Measurements from ENCODE around the gene PPP1R9A.
"Not testable (repeated sequence)": the region's sequence is repeated elsewhere in the genome, so short reads cannot be mapped to it uniquely, and the experiment has no call there.

The PPP1R9A gene

DNA sequence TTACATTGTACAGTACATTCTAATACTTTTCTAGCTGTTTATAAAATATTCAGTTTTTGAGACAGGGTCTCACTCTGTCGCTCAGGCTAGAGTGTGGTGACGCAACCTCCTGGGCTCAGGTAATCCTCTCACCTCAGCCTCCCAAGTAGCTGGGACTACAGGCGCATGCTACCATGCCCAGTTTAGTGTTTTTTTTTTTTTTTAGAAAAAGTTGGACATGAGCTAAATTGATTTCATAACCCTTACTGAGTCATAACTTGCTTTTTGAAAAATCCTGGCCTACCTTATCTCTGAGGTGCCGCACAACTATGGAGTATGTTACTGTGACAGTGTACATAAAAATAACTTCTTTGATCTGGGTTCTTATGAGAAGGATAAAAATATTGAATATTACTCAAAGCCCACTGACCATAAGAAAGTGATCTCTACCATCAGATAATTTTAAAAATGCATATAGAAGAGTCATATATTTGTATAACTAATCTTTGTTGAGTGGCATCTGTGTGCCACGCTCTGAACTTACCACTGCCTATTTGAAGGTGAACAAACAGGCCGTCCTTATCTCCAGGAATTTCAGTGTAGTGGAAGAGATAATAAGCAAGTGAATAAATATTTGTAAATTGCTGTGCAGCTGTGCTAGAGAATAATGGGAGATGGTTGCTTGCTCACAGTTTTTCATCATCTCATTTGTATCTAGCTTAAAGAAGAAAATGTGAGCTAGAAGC is 73.2 kb downstream of the PPP1R9A start:
- no peak for DNase-seq

GRCh38 chr7:94995921-94996320 is 88.5 kb downstream of the PPP1R9A start:
- DNase-seq = no peak

- DNase-seq = no peak
These were observed 89.0 kb downstream of the PPP1R9A start for GRCh38 chr7:94996369-94996768.

GRCh38 chr7:94997547-94997946 is 90.2 kb downstream of the PPP1R9A start:
- no peak for DNase-seq

DNA sequence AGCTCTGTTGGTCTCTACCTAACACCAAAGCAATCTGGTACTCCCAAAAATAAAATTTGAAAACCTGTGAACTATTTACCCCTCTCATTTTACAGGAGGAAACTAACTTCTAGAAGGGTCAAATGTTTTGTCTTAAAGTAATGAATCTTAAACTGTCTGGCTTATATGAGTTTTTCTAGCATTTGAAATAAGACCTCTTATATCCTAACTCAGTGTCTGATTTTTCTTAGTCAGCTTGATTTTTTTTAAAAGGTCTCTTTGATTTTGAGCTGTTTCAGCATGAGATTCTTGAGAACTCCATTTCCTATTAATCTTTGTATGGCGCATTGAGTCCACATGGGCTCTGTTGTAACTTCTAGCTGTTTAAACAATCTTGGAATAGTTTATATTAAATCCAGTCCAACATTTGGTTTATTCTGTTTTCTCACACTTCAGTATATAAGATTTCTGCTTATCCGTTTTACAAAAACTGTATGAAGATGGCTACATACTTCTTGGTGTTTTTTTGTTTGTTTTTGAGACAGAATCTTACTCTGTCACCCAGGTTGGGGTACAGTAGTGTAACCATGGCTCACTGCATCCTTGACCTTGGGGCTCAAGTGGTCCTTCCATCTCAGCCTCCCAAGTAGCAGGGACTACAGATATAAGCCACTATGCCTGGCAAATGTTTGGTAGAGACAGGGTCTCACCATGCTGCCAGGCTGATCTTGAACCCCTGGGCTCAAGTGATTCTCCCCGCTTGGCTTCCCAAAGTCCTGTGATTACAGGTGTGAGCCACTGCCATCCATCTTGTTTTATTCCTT is 91.1 kb downstream of the PPP1R9A start:
- DNase-seq = no peak

DNA sequence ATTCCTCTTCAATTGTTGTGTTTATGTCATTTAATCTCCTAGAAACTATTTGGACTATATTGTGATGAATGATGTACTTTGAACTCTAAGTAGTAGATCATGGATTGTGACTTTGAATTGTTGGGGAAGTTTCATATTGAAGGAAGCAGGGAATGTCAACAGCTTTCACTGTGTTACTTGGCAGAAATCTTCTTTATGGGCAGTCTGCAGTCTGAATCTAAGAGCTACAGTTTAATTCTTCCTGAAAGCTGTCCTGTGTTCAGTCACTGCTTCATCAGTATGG is 91.6 kb downstream of the PPP1R9A start:
- DNase-seq = no peak

DNA sequence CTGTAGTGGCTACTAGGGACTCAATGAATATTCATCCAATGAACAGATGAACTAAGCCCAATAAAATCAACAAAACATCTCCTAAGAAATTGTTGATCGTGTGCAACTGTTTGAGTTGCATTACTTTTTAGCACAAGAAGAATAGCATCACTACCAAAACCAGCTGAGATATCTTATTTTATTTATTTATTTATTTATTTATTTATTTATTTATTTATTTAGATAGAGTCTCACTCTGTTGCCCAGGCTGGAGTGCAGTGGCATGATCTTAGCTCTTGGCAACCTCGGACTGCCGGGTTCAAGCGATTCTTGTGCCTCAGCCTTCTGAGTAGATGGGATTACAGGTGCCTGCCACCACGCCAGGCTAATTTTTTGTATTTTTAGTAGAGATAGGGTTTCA is 92.2 kb downstream of the PPP1R9A start:
- not testable (repeated sequence) for DNase-seq

DNA sequence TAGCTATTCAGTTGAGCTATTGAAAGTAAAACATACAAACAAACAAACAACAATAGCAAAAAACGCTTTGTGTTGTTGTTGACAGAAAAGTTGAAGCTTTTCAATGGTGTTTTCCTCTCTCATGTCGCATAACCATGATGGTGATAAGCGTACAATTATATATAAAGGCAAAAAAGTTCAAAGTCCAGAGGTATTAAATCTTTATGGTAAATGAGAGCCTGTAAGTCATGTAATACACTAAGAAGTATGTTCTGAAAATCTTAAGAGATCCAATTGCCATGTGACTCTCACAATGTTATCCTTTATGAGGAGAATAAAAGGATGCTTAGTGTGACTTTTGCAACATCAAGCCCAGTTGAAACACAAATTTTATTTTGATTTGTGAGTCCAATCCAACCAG is 93.9 kb downstream of the PPP1R9A start:
- no peak for DNase-seq

DNA sequence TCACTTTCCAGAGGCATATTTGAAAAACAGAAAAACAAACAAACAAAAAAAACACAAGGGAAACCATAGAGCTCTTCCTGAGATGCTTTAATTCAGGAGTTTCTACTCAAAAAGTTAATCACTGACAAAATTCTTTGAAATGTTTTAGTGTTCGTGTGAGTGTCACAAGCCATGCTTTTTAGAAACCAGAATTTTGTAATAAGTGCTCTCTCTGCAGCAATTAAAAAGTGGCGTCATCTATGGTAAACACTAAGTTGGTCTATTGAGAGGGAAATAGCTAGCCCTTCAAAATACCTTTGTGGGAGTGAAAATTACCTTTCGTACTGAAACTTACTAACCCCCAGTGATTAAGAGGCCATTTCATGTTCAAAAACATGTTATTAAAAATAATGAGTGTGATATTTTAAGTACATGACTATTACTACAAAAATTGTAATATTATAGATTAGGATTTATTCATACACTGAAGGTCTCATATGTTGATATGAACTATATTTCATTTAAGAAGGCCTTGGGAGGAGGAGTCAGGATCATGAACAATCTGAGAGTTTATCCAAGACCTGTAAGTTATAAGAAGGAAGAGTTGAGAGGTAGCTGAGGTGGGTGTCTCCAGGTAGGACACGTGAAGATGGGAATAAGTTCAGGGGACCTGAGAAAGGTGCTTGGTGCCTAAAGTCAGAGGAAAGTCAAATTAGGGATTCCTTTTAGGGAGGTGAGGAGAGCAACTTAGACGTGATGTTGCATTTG is 94.6 kb downstream of the PPP1R9A start:
- no peak for DNase-seq

DNA sequence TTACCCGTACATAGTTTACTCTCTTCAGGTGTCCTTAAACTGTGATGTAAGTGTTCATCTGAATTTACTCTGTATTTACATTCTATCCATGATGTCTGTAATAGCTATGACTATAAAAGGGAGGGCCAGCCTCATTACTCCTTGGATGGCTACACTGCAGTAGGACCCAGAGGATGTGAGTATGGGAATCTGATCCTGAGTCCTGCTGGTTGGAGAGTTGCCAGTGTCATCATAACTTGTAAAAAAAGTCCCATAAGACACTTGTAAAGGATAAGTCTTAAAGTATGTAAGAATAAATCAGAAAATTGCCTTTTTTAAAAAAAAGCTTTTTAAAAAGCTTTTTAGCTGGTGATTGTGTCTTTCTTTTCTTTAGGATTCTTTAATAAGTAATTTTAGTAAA is 95.4 kb downstream of the PPP1R9A start:
- DNase-seq = no peak

DNA sequence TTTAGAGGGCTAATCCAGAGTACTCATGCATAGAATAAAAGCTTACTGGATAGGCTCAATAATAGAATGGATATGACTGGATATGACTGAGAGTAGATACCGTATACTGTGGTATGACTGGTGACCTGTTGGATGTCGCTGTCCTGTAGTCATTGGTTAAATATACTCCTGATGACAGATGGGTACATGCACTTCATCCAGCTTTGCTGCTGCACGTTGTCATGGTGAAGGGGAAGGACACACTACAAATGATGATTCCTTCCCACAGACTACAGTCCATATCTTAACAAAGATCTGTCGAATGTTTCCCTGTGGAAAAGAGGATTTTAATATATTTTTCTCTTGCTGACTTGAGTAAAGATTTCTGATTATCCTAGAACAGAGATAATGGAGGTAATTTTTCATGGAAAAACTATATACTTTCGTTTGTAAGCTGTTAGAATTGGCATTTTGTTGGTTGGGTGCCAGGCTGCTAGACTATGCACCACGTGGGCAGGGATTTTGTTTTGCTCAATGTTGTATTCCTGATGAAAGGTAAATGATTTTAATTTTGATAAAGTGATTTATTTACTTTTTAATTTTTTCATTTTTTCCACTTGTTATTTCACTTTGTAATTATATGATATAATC is 97.3 kb downstream of the PPP1R9A start:
- no peak for DNase-seq

- DNase-seq = no peak
These were observed 98.6 kb downstream of the PPP1R9A start for GRCh38 chr7:95006010-95006409.

GRCh38 chr7:95008773-95009172 is 101.4 kb downstream of the PPP1R9A start:
- DNase-seq = not testable (repeated sequence)

- no peak for DNase-seq
These were observed 103.9 kb downstream of the PPP1R9A start for GRCh38 chr7:95011146-95011928.

- DNase-seq = no peak
These were observed 104.6 kb downstream of the PPP1R9A start for GRCh38 chr7:95011995-95012394.

GRCh38 chr7:95018021-95018420 is 110.6 kb downstream of the PPP1R9A start:
- DNase-seq = no peak

DNA sequence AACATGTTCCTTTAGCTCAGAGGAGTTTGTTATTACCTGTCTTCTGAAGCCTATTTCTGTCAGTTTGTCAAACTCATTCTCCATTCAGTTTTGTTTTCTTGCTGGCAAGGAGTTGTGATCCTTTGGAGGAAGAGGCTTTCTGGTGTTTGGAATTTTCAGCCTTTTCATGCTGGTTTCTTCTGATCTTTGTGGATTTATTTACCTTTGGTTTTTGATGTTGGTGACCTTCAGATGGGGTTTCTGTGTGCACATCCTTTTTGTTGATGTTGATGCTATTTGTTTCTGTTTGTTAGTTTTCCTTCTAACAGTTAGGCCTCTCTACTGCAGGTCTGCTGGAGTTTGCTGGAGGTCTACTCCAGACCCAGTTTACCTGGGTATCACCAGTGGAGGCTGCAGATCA is 118.6 kb downstream of the PPP1R9A start:
- DNase-seq = no peak

- DNase-seq = no peak
These were observed 119.2 kb downstream of the PPP1R9A start for GRCh38 chr7:95026421-95027072.

DNA sequence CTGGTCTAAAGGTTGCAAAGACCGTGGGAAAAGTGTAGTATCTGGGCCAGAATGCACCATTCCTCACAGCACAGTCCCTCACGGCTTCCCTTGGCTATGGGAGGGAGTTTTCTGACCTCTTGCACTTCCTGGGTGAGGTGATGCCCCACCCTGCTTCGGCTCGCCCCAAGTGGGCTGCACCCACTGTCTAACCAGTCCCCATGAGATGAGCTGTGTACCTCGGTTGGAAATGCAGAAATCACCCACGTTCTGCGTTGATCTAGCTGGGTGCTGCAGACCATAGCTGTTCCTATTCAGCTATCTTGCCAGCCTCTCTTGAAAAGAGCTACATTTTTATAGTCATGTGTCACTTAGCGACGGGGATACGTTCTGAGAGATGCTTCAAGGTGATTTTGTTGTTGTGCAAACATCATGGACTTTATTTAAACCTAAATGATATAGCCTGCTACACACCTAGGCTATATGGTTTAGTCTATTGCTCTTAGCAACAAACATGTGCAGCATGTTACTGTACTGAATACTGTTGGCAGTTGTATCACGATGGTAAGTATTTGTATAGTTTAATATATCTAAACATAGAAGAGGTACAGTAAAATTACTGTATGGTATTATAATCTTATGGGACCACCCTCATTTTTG is 120.0 kb downstream of the PPP1R9A start:
- DNase-seq = no peak

GRCh38 chr7:95028683-95029082 is 121.3 kb downstream of the PPP1R9A start:
- no peak for DNase-seq

- DNase-seq = no peak
These were observed 127.9 kb downstream of the PPP1R9A start for GRCh38 chr7:95035295-95035694.

DNA sequence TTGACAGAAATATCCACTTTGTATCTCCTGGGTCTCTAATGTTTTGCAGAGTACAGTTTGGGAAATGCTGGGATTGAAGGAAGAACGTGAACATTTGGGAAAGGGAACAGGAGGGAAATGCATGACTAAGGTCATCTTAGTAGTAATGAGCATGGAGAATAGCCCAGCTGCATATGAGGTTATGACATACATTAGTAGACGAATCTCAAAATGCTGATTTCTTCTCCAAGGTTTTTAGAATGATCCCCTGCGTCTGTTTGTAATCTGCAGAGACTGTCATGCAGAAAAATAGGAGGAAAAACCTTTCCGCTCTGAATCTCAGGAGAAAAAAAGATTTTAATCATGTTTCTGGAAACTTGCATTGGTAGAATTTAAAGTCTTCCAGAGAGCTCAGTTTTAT is 133.6 kb downstream of the PPP1R9A start:
- DNase-seq = no peak
